GM19351 (cell line): ENCODE measurements around the gene CCDC102A.
A peak's percentile ranks its signal among the peaks of the same experiment; 100 is the strongest.
"Not testable (repeated sequence)": the region's sequence is repeated elsewhere in the genome, so short reads cannot be mapped to it uniquely, and the experiment has no call there.

Experiments
- ATAC-seq: cut with Tn5 transposase; IDR thresholded peaks from one replicate; pipeline ENCODE4 v1.9.1; 2021; ENCODE audit warnings: mild to moderate bottlenecking, moderate library complexity; ENCODE audit not compliant: unreplicated experiment

Gene CCDC102A

GRCh38 chr16:57566436-57566835, 30.1 kb upstream of the CCDC102A start:
- no peak for ATAC-seq

GRCh38 chr16:57565461-57565860, 29.1 kb upstream of the CCDC102A start:
- no peak for ATAC-seq

DNA sequence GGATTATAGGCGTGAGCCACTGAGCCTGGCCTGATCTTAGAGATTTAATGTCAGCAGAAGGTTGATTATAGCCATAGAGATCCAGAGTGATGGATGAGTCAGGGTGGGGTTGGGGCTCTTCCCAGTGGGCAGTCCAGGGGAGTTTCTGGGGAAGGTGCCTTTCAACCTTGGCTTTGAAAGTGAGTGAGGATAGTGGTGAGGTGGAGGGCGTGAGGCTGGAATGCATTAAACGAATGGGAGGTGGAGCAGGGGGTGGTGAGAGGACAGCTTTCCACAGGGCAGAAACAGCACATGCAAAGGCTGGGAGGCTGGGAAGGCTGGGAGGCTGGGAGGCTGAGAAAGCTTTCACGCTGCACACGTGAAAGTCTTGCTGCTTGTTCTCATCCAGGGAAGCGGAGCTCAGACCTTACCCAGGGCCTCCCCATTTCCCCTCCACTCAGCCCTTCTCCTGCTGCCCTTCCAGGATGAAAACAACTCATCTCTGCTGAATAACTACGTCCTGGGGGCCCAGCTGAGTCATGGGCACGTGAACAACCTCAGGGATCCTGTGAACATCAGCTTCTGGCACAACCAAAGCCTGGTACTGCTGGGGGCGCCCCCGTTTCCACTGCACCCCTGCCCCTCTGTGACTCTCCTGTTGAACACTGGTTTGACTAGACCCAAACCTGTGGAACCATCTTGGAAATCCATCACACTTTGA, 28.4 kb upstream of the CCDC102A start:
- no peak for ATAC-seq

DNA sequence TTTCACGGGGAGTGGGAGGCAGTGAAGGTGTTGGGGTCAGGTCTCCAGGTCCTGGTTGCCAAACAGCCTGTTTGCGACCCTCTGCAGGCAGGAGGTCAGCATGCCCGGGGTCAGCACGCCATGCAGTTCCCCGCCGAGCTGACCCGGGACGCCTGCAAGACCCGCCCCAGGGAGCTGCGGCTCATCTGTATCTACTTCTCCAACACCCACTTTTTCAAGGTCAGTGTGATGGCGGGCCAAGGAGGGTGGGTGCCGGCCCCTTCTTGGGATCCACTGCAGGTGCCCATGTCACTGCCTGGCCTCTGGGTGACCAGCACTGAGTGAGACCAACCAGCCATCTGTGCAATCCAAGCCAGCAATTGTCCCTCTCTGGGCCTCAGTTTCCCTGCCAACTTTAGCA, 27.4 kb upstream of the CCDC102A start:
- no peak for ATAC-seq

- no peak for ATAC-seq
These were observed 27.0 kb upstream of the CCDC102A start for GRCh38 chr16:57563487-57563750.

GRCh38 chr16:57562669-57563486, 26.5 kb upstream of the CCDC102A start:
- ATAC-seq, result no peak

- no peak for ATAC-seq
These were observed 25.7 kb upstream of the CCDC102A start for GRCh38 chr16:57562066-57562465.

- no peak for ATAC-seq
These were observed 22.9 kb upstream of the CCDC102A start for GRCh38 chr16:57559072-57559790.

DNA sequence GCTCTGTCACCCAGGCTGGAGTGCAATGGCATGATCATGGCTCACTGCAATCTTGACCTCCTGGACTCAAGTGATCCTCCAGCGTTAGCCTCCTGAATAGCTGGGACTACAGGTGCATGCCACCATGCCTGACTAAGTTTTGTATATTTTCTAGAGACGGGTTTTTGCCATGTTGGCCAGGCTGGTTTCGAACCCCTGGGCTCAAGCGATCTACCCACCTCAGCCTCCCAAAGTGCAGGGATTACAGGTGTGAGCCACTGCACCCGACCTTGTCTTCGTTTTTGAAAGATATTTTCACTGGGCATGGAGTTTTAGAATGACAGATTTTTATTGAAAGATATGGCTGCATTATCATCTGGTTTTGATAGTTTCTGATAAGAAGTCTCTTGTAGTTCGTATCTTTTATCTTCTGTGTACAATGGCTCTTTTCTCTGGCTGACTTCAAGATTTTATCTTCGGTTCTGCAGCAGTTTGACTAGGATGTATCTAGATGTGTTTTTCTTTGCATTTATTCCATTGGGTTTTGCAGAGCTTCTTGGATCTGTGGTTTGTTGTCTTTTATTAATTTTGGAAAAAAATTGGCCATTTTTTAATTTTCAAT, 20.7 kb upstream of the CCDC102A start:
- no peak for ATAC-seq

DNA sequence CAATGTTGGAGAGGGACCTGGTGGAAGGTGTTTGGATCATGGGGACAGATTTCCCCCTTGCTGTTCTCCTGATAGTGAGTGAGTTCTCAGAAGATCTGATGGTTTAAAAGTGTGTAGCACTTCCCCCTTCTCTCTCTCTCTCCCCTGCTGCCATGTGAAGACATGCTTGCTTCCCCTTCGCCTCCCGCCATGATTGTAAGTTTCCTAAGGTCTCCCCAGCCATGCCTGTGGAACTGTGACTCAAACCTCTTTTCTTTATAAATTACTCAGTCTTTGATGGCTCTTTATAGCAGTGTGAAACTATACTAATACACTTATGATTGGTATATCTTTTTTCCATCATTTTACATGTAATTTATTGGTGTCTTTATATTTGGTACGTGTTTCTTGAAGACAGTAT, 19.5 kb upstream of the CCDC102A start:
- ATAC-seq, result no peak

DNA sequence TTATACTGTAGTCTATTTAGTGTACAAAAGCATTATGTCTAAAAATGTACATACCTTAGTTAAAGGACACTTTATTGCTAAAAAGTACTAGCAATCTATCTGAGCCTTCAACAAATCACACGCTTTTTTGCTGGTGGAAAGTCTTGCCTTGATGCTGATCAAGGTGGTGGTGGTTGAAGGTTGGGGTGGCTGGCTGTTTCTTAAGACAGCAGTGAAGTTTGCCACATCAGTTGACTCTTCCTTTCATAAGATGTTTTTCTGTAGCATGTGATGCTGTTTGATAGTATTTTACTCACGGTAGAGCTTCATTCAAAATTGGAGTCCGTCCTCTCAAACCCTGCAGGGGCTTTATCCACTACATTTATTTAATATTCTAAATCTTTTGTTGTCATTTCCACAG, 14.7 kb upstream of the CCDC102A start:
- ATAC-seq, result no peak

- no peak for ATAC-seq
These were observed 13.4 kb upstream of the CCDC102A start for GRCh38 chr16:57549730-57550129.

- no peak for ATAC-seq
These were observed 12.0 kb upstream of the CCDC102A start for GRCh38 chr16:57548408-57548807.

- not testable (repeated sequence) for ATAC-seq
These were observed 11.2 kb upstream of the CCDC102A start for GRCh38 chr16:57547524-57547923.

GRCh38 chr16:57544124-57544653, 7.8 kb upstream of the CCDC102A start:
- ATAC-seq, result peak; percentile 78

GRCh38 chr16:57541754-57542435, 5.5 kb upstream of the CCDC102A start:
- no peak for ATAC-seq

GRCh38 chr16:57540906-57541753, 4.8 kb upstream of the CCDC102A start:
- ATAC-seq, result no peak

GRCh38 chr16:57540387-57540786, 4.0 kb upstream of the CCDC102A start:
- no peak for ATAC-seq

DNA sequence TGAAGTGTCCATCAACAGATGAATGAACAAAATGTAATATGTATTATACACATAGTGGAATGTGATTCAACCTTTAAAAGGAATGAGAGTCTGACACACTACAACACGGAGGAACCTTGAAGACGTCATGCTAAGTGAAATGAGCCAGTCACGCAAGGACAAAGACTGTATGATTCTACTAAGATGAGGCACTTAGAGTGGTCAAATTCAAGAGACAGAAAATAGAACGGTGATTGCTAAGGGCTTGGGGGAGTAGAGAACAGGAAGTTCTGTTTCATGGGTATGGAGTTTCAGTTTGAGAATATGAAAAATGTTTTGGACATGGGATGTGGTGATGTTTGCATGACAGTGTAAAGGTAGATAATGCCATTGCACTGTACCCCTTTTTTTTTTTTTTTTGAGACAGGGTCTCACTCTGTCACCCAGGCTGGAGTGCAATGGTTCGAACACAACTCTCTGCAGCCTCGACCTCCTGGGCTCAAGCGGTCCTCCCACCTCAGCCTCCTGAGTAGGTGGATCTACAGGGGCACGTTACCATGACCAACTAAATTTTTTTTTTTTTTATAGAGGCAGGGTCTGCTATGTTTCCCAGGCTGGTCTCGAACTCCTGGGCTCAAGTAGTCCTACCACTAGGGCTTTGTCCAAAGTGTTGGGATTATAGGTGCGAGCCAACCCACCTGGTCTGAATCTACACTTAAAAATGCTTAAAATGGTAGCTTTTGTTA, 2.9 kb upstream of the CCDC102A start:
- peak; percentile 53 for ATAC-seq
